Measurements from ENCODE around the gene NCDN.

Gene NCDN

DNA sequence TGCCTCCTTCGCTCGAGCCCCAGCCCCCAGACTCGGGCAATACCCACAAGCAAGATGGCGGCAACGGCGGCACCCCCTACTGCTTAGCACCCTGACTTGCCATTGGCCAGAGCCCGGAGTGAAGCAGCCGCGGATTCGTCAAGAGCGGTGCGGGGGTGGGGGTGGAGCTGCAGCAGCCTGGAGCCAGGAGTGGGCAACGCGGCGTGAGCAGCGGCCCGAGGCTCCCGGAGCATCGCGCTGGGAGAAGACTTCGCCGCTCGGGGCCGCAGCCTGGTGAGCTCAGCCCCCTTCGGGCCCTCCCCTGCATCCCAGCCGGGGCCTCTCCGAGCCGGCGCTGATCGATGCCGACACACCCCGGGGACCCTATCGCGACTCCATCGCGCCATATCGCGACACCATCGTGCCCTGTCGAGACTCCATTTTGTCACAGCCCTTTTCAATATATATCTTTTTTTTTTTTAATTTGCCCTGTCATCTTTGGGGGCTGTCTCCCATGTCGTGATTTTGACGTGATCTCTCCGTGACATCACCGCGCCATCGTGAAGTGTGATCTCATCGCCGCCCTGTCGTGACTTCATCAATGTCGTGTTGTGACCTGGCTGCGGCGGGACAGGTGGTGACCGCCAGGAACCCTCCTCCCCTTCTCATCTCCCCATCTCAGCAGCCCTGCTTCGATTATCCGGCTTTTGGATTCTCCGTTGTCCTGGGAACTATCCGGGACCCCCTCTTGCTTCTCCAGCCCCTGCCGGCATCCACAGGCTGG lies at the start of gene NCDN:
TSS of gene NCDN (plus strand) at position 189 of the 763 bp plus-strand sequence. CDS start at position 581, 392 bp downstream.
- peak; percentile 94 for DNase-seq

DNA sequence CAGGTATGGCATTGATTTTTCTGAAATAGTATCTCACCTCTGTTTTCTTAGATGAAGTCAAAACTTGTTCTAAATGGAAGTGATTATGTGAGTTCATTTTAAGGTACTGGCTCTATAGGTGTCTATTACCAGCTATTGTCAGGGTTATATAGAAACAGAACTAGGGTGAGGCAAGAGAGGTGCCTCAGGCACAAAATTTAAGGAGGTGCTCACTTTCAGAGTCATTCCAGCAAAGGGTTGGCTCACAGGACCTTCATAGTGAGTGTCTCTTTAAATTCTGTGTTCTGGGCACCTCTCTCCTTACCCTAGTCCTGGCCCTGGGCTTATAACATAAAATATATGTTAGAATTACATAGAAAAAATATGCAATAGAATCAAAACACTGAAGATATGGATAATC lies 49.7 kb upstream of the NCDN start:
- no peak for DNase-seq

- no peak for DNase-seq
Measured at GRCh38 chr1:35509558-35509957, 48.0 kb upstream of the NCDN start.

DNA sequence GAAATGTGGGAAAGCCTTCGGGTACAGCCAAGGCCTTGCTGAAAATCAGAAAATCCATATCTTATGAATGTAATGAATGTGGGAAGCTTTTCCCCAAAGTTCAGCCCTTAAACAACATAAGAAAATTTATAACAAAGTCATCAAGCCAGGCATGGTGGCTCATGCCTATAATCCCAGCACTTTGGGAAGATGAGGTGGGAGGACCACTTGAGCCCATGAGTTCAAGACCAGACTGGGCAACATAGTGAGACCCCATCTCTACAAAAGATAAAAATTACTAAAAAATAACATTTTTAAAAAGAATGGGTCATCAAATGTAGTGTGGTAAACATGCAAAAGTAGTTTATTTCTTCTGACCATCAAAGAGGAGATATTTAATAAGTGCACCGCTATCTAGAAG lies 46.3 kb upstream of the NCDN start:
- no peak for DNase-seq

GRCh38 chr1:35518183-35518582 lies 39.4 kb upstream of the NCDN start:
- DNase-seq = no peak

DNA sequence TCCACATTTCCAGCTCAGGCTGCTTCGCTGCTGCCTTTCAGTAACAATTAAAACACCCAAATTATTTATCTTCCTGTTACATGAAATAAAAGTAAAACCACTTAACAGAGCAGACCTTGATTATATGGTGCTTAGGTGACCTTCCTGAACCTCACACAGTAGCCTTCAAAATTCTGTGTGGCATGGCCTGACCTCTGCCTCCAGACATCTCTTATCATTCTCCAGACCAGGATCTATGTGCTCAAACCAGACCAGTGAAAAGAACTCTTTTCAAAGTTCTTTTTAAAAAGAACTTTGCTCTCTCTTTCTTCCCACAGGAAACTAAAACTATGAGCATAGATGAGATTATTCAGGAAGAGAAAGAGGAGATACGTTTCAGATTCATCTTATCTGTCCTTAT lies 38.2 kb upstream of the NCDN start:
- no peak for DNase-seq

GRCh38 chr1:35524106-35524505 lies 33.5 kb upstream of the NCDN start:
- no peak for DNase-seq

GRCh38 chr1:35530168-35530567 lies 27.4 kb upstream of the NCDN start:
- DNase-seq = no peak

DNA sequence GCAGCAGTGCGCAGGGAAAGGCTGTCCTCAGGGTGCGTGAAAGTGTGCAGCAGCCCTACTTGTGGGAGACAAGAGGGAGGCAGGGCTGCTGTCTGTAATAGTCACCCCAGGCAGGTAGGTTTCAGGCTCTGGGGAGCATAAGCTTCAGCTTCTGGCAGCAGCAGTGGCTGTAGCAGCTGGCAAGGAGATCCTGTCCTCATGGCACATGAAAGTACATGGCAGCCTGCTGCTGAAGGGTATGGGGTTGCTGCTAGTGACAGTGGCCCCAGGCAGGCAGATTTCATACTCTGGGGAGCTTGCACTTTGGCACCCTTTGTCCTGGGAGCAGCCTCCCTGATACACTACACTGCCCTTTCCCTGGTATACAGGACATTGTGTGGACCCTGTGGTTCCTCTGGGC lies 26.7 kb upstream of the NCDN start:
- no peak for DNase-seq

- DNase-seq = no peak
Measured at GRCh38 chr1:35531368-35531767, 26.2 kb upstream of the NCDN start.

GRCh38 chr1:35532497-35533223 lies 24.9 kb upstream of the NCDN start:
- DNase-seq = no peak

- DNase-seq = no peak
Measured at GRCh38 chr1:35533586-35533985, 24.0 kb upstream of the NCDN start.

DNA sequence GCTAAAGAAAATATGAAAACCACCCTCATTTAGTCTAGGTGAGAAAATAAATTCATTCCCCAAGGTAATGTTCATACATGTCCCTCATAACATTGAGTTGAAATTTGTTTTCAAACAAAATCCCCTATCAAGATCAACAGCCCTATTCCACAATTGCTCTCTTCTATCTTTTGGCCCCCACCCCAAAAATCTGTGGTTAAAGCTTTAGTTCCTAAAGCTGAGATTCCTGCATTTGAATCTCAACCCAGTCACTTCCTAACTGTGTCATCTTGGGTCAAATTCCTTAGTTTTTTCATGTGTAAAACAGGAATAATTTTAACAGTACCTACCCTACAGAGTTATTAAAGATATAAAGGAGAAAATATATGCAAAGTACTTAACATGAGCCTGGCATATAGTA lies 22.4 kb upstream of the NCDN start:
- no peak for DNase-seq

DNA sequence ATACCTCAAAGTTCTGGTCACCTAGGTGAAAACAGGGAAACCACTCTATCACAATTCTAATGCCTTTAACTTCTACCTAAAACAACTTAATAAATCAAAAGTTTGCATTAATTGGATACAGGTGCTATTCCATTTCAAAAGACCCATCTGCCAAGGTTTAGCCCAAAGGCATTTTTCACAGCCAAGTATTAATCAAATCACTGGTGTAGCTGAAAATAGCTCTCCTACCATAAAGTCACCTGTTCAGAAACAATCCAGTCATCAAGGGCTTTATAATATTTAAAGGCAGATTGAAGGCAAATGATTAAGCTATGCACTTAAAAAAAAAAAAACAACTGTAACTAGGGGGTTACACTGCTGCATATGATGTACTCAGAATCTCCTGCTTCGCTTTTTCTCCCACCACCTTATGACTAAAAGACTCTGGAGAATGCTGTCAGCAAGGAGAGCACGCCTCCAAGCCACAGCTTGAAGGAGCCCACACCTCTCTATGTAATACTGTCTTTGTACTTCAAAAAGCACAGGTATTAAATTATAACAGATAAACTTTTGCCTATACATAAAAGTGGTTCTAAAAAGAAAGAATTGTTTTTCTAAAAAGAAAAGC lies 20.9 kb upstream of the NCDN start:
- no peak for DNase-seq

DNA sequence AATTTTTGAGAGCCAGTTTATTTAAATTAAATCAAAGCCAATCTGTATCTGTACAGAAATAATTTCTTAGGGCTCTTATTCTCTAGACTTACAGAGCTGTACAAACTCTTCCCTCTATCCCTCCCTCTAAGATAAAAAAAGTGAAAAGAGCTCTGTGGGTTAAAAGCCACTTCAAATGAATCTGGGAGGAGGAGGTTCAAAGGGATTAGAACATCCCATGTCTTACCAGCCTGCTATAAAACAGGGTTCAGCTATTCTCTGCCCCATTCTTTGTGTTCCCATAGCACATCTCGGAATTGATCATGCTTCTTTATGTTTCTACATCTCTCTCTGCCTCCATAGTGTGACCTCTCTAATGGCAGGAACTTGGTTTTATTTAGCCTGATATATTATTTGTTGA lies 19.8 kb upstream of the NCDN start:
- no peak for DNase-seq

GRCh38 chr1:35539073-35539823 lies 18.4 kb upstream of the NCDN start:
- DNase-seq = peak; percentile 38

DNA sequence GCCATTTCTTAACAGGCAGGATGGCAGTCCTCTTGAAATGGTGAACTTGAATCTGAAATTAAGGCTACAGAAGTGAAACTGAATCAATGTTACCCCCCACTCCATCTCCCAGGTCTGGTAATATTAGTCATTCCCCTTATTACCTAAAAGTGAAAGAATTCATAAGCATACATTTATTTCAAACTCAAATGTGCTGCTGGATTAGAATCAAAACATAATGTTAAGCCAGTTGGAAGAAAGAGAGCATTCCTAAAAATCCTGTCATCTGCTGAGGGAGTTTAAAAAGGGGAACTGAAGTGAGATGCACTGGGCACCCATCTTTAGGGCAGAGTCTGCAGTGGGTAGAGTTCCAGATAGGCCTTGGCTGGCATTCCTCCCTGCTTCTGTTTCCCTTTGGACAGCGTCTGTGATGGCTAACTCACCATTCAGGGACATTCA lies 17.8 kb upstream of the NCDN start:
- no peak for DNase-seq

- peak; percentile 64 for DNase-seq
Measured at GRCh38 chr1:35544976-35545375, 12.6 kb upstream of the NCDN start.

- DNase-seq = no peak
Measured at GRCh38 chr1:35546614-35547013, 11.0 kb upstream of the NCDN start.

- DNase-seq = no peak
Measured at GRCh38 chr1:35553851-35554250, 3.7 kb upstream of the NCDN start.

DNA sequence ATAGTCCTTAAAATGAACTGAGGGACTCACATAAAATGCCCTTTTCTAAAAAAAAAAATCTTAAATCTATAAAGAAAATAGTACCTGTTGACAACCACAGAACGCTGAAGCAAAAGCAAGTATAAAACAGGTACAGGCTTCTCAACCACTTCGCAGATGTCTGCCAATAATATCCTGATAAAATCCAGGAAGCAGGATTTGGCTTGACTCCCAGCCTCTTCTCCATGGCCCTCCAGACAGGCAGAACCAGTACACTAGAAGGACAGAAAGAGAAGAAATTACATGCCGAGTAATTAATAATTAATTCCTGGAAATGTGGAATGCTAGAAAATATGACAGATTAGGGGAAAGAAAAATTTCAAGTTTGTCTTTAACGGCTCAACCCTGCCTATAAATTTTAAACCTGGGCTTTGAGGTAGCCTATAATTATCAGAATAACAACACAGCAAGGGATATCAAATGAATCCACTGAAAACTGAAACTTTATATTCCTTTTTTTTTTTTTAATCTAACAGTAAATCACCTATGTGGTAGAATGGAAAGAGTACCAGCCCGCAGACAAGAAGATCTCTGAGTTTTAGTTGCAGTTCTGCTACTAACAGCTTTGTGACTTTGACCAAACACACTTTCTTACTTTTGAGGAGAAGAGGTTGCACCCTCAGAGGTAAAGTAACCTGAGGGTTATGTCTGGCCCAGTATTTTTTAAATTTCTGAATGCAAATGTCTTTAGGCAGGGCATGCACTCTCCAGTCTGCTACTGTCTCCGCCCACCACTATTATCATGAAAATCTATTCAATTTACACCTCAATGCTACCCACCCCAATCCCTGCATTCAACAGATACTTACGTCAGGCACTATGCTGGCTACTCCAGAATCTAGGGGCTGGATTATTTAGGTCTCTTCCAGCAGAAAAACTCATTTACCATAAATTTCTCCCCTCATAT lies 3.1 kb upstream of the NCDN start:
- DNase-seq = no peak

DNA sequence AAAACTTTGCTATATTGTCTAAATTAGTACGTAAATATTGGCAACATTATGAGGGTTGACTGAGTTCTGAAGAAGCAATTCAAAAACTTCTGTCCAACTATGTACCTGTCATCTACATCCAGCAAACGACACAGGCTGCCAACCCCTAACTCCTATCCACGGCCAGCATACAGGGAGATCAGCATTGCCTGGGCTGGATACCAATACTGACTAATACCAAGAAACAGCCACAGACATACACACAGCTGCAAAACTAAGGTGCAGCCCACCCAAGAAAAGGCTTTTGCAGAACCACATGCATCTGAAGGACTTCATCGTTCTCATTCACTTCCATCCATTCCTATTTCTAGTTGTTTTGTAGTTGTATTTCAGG lies 2.4 kb upstream of the NCDN start:
- no peak for DNase-seq

All from activated gamma-delta T cell treated with Interleukin-2 at 50 U/mL for 16 hours (primary cell).